Left lung (tissue), 10 donors: Measurements from ENCODE around the gene GPD1. TPM values are rescaled to one million over a fixed set of nuclear protein-coding genes. Genes with fewer than 3 reads are reported as not detected.

ENCODE experiments used
- ATAC-seq: fragments of 200-7000 bp; cut with Tn5 transposase; one replicate; pipeline ENCODE4 v1.9.1; 2020; ENCODE audit warnings: moderate library complexity
- DNase-seq, 4 donors: peaks; one replicate each; pipeline ENCODE4 v3.0.0-alpha.2; 2013 to 2020
- H3K27ac ChIP-seq, 2 donors: fragments of 200-600 bp; sonication (generic) in 1 of 2; one replicate each; pipeline versions ENCODE4 v1.5.0 to v1.8.0; 2020 to 2021
- H3K27me3 ChIP-seq, 2 donors: fragments of 200-600 bp; sonication (generic) in 1 of 2; one replicate each; pipeline versions ENCODE4 v1.5.0 to v1.8.0; 2020 to 2021
- H3K36me3 ChIP-seq, 2 donors: fragments of 200-600 bp; sonication (generic) in 1 of 2; one replicate each; pipeline versions ENCODE4 v1.5.0 to v1.8.0; 2020 to 2021
- H3K4me1 ChIP-seq, 2 donors: fragments of 200-600 bp; one replicate each; pipeline ENCODE4 v1.8.0; 2021
- H3K4me3 ChIP-seq, 2 donors: fragments of 200-600 bp; sonication (generic) in 1 of 2; one replicate each; pipeline versions ENCODE4 v1.5.0 to v1.8.0; 2020 to 2021; ENCODE audit warnings: mild to moderate bottlenecking in 1 of 2
- H3K9me3 ChIP-seq, 2 donors: fragments of 200-600 bp; sonication (generic) in 1 of 2; one replicate each; pipeline versions ENCODE4 v1.5.0 to v1.8.0; 2020 to 2021
- CTCF ChIP-seq, 2 donors: fragments of 200-600 bp; sonication (generic) in 1 of 2; IDR thresholded peaks; one replicate each; pipeline versions ENCODE4 v1.5.0 to v1.8.0; 2021; ENCODE audit warnings: antibody characterized with exemption in 2 of 2
- intact Hi-C, 2 donors: fragments of 100-400 bp; cut with DNase I; formaldehyde crosslinking; loops; one replicate each; pipeline versions ENCODE4 v1.11.2 to v1.14.2; 2022
- polyA plus RNA-seq, 6 donors: library from polyadenylated mRNA; unstranded; fragments of 120-200 nt; gene quantifications; one replicate each; pipeline ENCODE4 v1.2.1, GENCODE V29; 2013; ENCODE audit not compliant: insufficient read length in 6 of 6
- total RNA-seq, 2 donors: library from RNA; stranded (reverse); fragmentation: NEBNext Ultra II Directional; extraction: Animal tissue kit (Norgen Biotek cat#: 25700); gene quantifications; one replicate each; pipeline ENCODE4 v1.2.1, GENCODE V29; 2021
- donor health status: DM: no; HTN: yes; CAD: no.
- donor health status: DM: no; HTN: no; CAD: no.

GPD1 gene
- total and polyA plus RNA-seq, 8 donors: 0.54 to 8.5 (median 0.74) TPM

DNA sequence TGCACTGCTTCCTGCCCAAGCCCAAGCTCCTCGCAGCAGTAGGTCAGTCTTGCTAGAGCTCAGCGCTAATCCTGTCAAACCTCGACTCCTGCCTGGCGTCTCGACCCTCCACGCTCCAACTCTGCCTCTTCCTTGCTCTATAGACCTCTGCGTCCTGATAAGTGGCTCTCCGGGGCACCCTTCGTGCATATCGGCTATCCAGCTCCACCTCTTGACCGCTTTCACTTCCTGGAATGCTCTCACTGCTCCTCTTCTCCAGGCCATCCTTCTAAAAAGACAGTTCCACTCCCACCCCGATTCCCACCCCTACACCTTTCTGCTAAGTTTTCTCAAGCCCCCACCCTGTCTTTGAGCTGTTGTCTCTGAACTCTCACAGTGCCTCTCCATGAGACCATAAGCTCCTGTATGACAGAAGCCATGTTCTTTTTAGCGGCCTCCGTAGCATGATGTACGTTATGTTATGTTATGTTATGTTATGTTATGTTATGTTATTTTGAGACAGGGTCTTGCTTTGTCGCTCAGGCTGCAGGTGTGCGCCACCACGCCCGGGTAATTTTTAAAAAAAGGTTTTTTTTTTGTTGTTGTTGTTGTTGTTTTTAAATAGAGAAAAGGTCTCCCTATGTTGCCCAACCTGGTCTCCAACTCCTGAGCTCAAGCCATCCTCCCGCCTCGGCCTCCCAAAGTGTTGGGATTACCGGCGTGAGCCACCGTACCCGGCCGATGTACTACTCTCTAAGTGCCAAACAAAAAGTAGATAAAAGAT is 8.8 kb downstream of the GPD1 start:
- peak overlapping the region; percentile 94 to 97 for H3K4me3 ChIP-seq
- no peak for TF ChIP-seq CTCF (IDR thresholded peaks at IDR 0.05)
- no peaks in the 10 kb centered on the region for H3K9me3 ChIP-seq
- DNase-seq (peak in 1 of 4 donors; percentile 54), ATAC-seq (peak; percentile 9)
- H3K27ac ChIP-seq: peak overlapping the region; percentile 96 to 98
- H3K4me1 ChIP-seq: peaks cover 22 to 45% of the 10 kb centered on the region in 2 donors
- intact Hi-C loops: no loop called here
- H3K27me3 ChIP-seq: no peaks in the 10 kb centered on the region
- peaks cover 0 to 8% of the 10 kb centered on the region in 2 donors for H3K36me3 ChIP-seq

GRCh38 chr12:50117057-50117622 is 13.3 kb downstream of the GPD1 start:
- H3K27me3 ChIP-seq: no peaks in the 10 kb centered on the region
- ATAC-seq (peak; percentile 70), DNase-seq (peak in 1 of 4 donors; percentile 69)
- intact Hi-C loops: no loop called here
- H3K4me1 ChIP-seq: peaks cover 3 to 28% of the 10 kb centered on the region in 2 donors
- H3K9me3 ChIP-seq: no peaks in the 10 kb centered on the region
- TF ChIP-seq CTCF (IDR thresholded peaks at IDR 0.05): no peak
- no peak overlapping the region for H3K4me3 ChIP-seq
- peaks cover 0 to 37% of the 10 kb centered on the region in 2 donors for H3K36me3 ChIP-seq
- H3K27ac ChIP-seq: no peak overlapping the region

GRCh38 chr12:50119387-50119786 is 15.6 kb downstream of the GPD1 start:
- peaks cover under 1 to 11% of the 10 kb centered on the region in 2 donors for H3K4me1 ChIP-seq
- H3K27ac ChIP-seq: no peak overlapping the region
- no peaks in the 10 kb centered on the region for H3K27me3 ChIP-seq
- peaks cover 0 to 60% of the 10 kb centered on the region in 2 donors for H3K36me3 ChIP-seq
- no peaks in the 10 kb centered on the region for H3K9me3 ChIP-seq
- no peak for DNase-seq
- no peak overlapping the region for H3K4me3 ChIP-seq
- no peak for ATAC-seq
- intact Hi-C loops: no loop called here
- TF ChIP-seq CTCF (IDR thresholded peaks at IDR 0.05): no peak

DNA sequence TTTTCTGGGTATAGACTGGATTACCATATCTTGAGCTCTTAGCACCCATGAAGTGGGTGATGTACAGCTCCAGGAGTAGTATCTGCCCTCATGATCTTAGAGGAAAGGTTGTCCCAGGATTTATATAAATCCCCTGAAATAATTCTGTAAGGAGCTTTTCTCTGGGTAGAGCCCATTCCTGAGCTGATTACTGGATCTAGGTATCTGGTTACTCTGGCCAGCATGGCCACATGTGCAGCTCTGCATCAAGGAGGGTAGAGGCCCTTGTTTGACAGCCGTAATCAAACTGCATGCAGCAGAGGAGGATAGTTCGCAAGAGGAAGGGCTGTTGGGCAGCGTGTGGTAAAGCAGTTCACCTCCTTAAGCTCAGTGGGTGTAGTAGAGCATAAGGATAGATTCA is 16.7 kb downstream of the GPD1 start:
- no peak for TF ChIP-seq CTCF (IDR thresholded peaks at IDR 0.05)
- ATAC-seq (no peak), DNase-seq (no peak)
- Histone ChIP-seq H3K36me3 (peaks cover 0 to 58% of the 10 kb centered on the region in 2 donors), H3K4me1 (peaks cover 0 to 10% of the 10 kb centered on the region in 2 donors), H3K4me3 (no peak overlapping the region), H3K27ac (no peak overlapping the region), H3K27me3 (no peaks in the 10 kb centered on the region), H3K9me3 (no peaks in the 10 kb centered on the region)
- intact Hi-C loops: no loop called here

- H3K27me3 ChIP-seq: no peaks in the 10 kb centered on the region
- no peak for DNase-seq
- H3K27ac ChIP-seq: no peak overlapping the region
- peaks cover 0 to 54% of the 10 kb centered on the region in 2 donors for H3K36me3 ChIP-seq
- H3K4me3 ChIP-seq: no peak overlapping the region
- no peaks in the 10 kb centered on the region for H3K9me3 ChIP-seq
- no peak for ATAC-seq
- intact Hi-C loops: no loop called here
- H3K4me1 ChIP-seq: peaks cover 0 to 10% of the 10 kb centered on the region in 2 donors
- no peak for TF ChIP-seq CTCF (IDR thresholded peaks at IDR 0.05)
These were observed 17.1 kb downstream of the GPD1 start for GRCh38 chr12:50120953-50121352.
